ENCODE measurements around the gene TJP3.

DNA sequence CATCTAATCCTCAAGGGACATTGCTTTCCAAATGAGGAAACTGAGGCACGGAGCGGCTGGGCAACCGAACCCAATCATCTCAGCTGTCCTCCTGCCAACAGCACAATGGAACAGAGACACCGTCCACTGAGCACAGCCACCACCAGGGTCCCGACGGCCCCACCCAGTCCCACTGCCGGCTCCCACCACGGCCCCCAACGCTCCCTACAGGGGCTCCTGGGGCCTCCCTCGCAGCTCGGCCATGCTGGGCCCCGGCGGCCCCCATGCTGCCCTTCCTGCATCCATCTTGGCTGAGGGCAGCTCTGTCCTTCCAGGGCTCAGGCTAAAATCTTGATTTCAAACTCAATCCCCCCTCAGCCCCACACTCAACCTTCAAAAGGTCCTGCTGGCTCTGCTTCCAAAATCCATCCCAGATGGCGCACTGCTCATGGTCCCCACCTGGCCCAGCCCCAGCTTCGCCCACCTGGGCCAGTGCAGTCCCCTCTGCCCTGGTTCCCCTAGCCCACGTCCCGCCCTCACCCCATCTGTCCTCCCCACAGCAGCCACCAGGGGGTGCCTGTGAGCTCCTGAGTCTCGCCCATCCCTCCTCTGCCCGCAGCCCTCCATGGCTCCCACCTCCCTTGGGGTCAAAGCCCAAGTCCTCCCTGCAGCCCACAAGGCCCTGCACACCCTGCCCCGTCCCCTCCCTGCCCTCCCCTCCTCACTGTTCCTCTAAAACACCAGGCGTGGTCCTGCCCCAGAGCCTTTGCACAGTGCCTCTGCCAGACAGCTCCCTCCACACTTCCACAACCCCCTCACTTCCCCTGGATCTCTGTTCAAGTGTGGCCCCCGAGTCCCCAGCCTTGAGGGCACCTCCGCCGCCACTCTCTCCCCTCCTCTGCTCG is 15.8 kb upstream of the TJP3 start:
- TF ChIP-seq, protein P1, sequence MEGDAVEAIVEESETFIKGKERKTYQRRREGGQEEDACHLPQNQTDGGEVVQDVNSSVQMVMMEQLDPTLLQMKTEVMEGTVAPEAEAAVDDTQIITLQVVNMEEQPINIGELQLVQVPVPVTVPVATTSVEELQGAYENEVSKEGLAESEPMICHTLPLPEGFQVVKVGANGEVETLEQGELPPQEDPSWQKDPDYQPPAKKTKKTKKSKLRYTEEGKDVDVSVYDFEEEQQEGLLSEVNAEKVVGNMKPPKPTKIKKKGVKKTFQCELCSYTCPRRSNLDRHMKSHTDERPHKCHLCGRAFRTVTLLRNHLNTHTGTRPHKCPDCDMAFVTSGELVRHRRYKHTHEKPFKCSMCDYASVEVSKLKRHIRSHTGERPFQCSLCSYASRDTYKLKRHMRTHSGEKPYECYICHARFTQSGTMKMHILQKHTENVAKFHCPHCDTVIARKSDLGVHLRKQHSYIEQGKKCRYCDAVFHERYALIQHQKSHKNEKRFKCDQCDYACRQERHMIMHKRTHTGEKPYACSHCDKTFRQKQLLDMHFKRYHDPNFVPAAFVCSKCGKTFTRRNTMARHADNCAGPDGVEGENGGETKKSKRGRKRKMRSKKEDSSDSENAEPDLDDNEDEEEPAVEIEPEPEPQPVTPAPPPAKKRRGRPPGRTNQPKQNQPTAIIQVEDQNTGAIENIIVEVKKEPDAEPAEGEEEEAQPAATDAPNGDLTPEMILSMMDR (IDR thresholded peaks at IDR 0.05) = peak in 5 of 6 experiments; percentile 22 to 57 (median 42)
- no peak for TF ChIP-seq POLR2A (IDR thresholded peaks at IDR 0.05)
